Putamen (tissue), 1 donor: Measurements from ENCODE around the gene GPR162.

Experiments
- DNase-seq: peaks from one replicate; pipeline ENCODE4 v3.0.0-alpha.2; 2016; ENCODE audit warnings: low spot score

The GPR162 gene

GRCh38 chr12:6821591-6822425, at the start of gene GPR162:
GPR162 (plus strand) TSS chr12:6821821; CDS start chr12:6823899, 2,078 bp downstream.
- DNase-seq: no peak

- DNase-seq: no peak
Observed at GRCh38 chr12:6772331-6772695, 49.3 kb upstream of the GPR162 start, which contains the start of gene LAG3. LAG3 (plus strand) TSS chr12:6772520; CDS start chr12:6772853, 333 bp downstream.

- DNase-seq: no peak
Observed at GRCh38 chr12:6772726-6773589, 48.7 kb upstream of the GPR162 start.

GRCh38 chr12:6773590-6774351, 47.9 kb upstream of the GPR162 start:
- DNase-seq: no peak

- no peak for DNase-seq
Observed at GRCh38 chr12:6774499-6775062, 47.0 kb upstream of the GPR162 start.

GRCh38 chr12:6775185-6776174, 46.1 kb upstream of the GPR162 start:
- no peak for DNase-seq

- DNase-seq: no peak
Observed at GRCh38 chr12:6777386-6777785, 44.2 kb upstream of the GPR162 start.

GRCh38 chr12:6778217-6778573, 43.4 kb upstream of the GPR162 start:
- no peak for DNase-seq

GRCh38 chr12:6778574-6779550, 42.8 kb upstream of the GPR162 start:
- peak; percentile 89 for DNase-seq

GRCh38 chr12:6779708-6780432, 41.8 kb upstream of the GPR162 start:
- DNase-seq: no peak

- no peak for DNase-seq
Observed at GRCh38 chr12:6780573-6780972, 41.0 kb upstream of the GPR162 start.

- DNase-seq: no peak
Observed at GRCh38 chr12:6782119-6782518, 39.5 kb upstream of the GPR162 start.

GRCh38 chr12:6782850-6783566, 38.6 kb upstream of the GPR162 start:
- no peak for DNase-seq

- no peak for DNase-seq
Observed at GRCh38 chr12:6783828-6784227, 37.8 kb upstream of the GPR162 start.

GRCh38 chr12:6784296-6784695, 37.3 kb upstream of the GPR162 start:
- no peak for DNase-seq

- DNase-seq: no peak
Observed at GRCh38 chr12:6784761-6785160, 36.9 kb upstream of the GPR162 start.

GRCh38 chr12:6786416-6787094, 35.1 kb upstream of the GPR162 start:
- DNase-seq: no peak

- no peak for DNase-seq
Observed at GRCh38 chr12:6787309-6787708, 34.3 kb upstream of the GPR162 start.
